GM10847 (cell line): ENCODE data around the gene PLAC8.

Experiments
- POLR2A ChIP-seq: IDR thresholded peaks from 2 replicates; pipeline ENCODE4 v1.6.1; 2011; ENCODE audit not compliant: insufficient read length; ENCODE audit errors: extremely low read depth

Gene PLAC8

DNA sequence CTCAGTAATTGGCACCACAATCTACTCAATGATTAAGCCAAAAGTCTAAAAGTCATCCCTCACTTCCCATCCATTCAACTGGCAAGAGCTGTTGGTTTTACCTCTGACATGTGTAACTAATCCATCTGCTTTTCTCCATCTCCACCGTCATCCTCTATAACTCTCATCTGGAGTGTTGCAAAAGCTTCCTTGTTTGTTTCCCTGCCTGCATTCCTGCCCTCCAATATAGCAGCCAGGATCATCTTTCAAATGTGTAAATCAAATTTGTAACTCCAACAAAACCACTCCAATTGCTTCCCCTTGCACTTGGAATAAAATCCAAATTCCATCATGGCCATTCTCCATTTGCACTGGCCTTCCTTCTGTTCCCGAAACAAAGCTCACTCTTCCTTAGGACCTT is 4.3 kb upstream of the PLAC8 start:
- TF ChIP-seq POLR2A: no peak

DNA sequence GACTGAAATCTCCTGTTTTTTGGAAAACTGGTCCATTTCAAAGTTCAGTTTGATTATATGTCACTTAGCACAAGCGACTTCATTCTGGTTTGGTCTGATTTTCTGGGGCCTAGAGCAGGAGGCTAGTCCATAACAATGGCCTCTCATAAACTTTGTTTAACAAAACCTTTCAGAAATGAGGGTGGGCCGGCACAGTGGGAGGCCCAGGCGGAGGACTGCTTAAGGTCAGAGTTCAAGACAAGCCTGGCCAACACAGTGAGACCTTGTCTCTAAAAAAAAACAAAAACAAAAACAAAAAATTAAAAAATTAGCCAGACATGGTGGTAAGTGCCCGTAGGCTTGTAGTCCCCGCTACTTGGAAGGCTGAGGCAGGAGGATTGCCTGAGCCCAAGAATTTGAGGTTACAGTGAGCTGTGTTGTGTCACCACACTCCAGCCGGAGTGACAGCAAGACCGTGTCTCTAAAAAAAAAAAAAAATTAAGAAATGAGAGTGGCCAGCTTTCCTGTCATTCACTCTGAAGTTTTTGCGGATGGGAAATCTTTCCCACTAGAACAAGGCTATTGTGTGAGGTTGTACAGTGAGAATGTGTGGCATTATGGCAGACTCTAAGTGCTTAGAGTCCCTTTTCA is 1.2 kb upstream of the PLAC8 start:
- TF ChIP-seq POLR2A: no peak

DNA sequence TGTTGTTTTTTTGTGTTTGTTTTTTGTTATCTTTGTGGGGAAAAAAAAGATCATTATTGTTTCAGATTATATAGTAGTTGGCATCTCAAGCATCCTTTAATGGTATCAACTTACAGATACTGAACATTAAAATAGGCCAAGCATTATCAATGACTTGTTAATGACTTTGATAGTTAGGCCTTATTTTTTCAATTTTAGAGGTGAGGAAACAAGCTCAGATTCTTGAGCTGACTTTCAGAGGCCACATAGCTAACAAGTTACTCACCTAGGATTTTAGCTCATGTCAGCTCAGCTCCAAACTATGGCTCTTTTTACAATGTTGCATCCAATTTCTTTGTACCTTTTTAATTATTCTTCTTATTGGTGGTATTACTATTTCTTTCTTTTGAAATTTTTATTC is 471 bp upstream of the PLAC8 start:
- TF ChIP-seq POLR2A: no peak

DNA sequence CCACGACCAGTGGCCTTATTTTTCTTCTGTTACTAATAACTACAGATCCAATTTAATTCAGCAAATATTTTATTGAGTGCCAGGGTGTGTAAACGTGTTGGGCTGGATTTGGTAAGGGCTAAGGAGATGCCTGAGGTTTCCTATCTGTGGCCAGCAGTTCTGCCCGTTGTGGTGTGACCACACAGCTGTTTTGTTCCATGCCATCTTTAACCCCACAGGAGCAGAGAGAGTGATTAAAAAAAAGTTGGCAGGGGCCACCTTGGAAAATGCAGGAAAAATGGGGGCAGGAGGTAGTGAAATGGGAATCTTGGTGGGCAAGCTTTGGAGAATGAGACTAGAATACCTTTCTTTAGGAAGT is 1.1 kb downstream of the PLAC8 start:
- TF ChIP-seq POLR2A: no peak

DNA sequence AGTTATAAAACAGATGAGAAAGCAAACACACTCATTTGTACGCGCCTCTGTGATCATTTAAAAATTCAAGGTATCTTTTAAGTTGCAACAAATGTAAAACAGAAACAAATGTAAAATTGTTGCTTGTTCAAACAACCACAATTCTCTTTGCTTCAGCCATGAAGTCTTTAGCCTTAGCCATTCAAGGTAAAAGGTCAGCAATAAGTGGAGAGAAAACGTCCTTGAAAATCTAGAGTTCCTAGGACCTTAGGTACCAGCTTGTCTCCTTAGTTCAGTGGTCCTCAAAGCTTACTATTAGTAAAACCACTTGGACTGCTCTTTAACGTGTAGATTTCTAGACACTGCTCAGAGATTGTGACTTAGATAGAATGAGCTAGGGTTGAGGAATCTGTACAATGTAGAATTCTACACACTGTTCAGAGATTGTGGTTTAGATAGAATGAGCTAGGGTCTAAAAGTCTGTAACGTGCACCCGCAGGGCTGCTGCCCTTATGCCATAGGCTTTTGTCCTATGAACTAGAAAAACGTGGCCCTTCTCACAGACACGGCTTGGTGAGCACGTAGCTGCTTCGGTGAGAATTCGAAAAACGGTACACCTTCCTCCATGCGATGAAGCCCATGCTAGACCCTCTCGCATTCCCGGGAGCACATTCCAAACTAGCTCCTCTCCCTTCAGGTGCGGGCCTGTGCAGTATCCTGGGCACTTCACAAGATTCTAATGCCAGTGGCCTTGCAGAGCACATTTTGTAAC is 1.7 kb downstream of the PLAC8 start:
- peak; percentile 32 for TF ChIP-seq POLR2A

DNA sequence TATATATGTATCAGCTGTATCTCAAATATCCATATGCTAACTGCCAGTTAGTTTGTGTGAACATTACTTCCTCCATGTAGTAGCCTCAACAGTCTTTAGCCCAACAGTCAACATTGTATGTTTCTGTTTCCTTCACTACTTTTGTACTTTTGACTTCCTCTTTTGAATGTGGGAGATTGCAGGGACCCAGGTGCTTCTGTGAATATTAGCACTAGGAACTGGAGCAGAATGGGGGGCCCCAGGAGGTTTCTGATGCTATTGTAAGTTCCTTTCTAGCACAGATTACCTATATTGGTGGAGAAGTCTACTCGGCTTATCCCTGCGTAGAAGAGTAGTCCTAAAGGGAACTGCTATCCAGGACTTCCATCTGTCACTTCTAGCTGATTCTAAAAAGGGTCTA is 2.3 kb downstream of the PLAC8 start:
- TF ChIP-seq POLR2A: no peak

DNA sequence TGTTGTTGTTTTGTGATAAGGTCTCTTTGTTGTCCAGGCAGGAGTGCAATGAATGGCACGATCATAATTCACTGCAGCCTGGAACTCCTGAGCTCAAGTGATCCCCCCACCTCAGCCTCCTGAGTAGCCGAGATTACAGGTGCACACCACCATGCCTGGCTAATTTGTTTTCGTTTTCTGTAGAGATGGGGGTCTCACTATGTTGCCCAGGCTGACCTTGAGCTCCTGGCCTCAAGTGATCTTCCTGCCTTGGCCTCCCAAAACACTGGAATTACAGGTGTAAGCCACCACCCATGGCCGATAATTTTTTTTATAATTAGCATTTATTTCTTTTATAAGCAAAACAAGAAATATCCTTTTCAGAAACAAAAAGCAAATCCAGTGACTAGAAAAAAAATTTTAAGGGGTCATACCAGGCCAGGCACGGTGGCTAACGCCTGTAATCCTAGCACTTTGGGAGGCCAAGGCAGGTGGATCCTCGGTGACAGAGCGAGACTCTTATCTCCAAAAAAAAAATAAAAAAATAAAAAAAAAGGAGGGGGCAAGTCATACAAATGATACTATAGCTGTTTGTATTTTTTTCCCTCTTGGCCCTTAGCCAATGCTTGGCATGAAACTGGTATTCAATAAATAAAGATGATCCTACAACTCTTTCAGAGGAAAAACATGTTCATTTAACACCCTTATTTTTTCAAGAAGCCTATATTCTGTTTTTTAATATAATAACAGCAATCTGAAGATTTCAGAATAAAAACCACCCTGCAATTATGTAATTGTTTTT is 3.4 kb downstream of the PLAC8 start:
- no peak for TF ChIP-seq POLR2A

DNA sequence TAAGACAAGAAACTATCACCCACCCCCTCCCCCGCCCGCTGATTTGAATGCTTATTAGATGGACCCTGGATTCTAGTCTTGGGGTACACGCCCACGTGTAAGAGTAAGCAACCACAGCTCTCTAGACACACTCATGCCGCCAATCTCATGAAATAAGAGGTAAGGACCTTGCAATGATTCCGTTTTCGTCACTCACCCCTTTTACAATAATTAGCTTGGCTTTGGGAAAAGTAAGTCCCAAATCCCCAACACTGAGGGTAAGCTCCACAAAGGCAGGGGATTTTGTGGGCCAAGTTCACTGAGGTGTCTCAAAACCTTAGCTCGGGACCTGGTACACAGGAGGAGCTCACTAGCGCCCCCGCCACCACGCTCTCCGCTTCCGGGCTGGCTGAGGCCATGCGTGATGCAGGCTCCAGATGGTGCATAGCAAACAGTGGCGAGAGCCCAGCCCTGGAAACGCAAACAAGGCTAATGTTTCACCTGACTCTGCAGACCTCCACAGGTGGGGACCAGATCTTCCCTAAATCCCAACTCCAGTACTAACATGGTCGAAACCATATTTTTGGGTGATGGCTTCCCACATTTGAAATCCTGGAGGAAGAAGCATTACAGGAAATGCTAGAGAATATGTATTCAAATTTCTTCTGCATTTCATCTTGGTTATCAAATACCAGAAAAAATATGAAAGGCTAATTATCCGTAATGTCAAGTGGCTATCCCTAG is 4.1 kb downstream of the PLAC8 start:
- peak; percentile 18 for TF ChIP-seq POLR2A

DNA sequence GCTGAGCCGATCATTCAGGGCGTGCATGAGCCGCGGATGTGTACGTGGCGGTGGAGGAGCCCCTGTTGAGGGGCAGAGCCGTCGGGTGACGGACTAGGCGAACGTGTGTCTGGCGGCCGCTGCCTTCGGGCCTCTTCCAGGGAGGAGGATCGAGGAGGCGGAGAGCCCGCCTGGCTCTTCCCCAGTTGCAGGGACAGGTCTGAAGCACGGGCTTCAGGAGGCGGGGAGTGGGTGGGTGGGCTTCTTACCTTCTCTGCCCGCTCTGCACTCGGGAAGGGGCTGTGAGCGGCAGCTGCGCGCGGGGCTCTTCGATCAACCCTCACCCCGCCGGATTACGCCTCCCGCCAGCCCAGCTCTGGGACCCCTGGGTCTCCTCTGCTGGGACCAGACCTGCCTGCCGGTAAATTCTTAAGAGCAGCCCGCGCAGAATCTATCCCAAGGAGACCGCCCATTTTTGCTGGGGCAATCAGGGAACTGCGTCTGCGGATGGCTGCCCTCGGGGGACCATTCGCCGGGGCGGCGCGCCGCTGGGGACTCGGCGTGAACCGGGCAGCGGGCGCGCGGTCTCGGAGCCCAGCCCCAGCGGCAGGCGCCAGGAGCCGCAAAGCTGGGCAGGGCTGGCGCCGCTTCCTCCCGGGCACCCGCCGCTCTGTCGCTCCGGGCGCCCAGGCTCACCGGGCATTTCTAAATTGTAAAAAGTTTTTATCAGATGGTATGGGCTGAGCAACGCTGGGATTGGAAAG is 4.9 kb downstream of the PLAC8 start:
- peak; percentile 34 for TF ChIP-seq POLR2A

DNA sequence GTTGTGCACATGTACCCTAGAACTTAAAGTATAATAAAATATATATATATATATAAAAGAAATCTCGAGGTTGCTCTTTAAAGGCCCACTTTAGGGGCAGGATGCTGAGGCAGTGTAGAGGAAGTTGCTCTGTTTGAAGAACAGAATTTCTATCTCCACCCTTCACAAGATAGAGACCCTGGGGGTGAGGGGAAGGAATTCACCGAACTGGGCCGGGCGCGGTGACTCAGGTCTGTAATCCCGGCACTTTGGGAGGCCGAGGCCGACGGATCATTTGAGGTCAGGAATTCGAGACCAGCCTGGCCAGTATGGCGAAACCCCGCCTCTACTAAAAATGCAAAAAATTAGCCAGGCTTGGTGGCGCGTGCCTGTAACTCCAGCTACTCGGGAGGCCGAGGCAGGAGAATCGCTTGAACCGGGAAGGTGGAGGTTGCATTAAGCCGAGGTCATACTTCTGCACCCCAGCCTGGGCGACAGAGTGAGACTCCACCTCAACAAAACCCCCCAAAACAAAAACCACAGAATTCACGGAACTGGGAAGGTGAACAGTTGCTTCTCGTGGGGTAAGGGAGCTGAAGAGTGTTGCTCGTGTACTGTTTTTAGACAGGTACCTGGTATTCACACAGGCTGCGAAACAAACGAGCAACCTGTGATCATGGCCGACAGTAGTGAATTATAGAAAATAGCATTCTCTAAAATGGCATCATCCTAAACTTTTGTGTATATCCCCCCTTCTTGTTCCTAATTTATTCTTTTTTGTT is 6.2 kb downstream of the PLAC8 start:
- no peak for TF ChIP-seq POLR2A

DNA sequence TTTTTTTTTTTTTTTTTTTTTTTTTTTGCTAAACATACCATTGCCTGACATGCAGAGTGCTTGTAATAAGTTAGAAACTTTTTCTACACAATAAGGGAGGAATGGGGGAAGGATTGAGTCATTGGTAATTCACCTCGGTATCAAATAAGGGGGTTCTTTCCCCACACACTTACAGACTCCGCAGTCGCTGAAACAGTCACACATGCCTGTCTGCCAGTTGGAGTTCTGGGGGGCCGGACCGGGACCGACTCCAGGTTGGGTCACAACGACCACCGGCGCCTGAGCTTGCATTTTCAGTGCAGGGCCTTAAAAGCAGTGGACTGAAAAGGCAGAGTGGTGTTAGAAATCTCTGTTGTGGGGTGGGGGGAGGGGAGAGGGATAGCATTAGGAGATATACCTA is 6.9 kb downstream of the PLAC8 start:
- no peak for TF ChIP-seq POLR2A

DNA sequence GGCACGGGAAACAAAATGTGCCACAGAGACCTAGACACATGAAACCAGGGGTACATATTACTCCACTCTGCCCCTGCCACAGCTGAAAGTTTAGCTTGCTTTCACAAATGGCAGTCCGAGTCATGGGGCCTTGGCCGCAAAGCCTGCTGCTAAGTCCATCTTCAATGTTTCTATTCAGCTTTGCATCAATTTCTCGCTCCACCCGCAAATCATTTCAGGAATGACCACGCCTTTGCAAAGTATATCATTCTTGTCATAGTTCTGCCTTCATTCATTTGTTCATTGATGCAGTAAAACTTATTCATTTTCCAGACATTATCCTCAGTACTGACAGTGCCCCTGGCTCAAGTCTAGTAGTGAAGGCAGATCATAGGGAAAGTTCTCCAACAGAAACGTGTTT is 9.5 kb downstream of the PLAC8 start:
- no peak for TF ChIP-seq POLR2A

DNA sequence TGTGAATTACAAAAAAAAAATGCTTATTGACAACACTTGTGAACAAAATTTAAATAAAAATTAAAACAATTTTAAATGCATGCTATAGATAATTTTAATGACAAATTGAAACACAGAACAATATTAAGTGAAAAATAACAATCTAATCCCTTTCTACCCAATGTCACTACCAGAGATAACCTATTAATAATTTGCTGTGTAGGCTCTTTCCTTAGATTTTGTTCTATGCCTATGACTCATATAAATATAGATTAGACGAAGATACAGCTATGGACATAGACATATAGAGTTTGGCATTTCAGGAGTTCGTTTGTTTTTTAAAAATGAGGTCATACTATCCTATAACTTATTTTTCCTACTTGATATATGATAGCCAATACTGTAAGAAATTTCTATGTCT is 18.1 kb downstream of the PLAC8 start:
- no peak for TF ChIP-seq POLR2A

DNA sequence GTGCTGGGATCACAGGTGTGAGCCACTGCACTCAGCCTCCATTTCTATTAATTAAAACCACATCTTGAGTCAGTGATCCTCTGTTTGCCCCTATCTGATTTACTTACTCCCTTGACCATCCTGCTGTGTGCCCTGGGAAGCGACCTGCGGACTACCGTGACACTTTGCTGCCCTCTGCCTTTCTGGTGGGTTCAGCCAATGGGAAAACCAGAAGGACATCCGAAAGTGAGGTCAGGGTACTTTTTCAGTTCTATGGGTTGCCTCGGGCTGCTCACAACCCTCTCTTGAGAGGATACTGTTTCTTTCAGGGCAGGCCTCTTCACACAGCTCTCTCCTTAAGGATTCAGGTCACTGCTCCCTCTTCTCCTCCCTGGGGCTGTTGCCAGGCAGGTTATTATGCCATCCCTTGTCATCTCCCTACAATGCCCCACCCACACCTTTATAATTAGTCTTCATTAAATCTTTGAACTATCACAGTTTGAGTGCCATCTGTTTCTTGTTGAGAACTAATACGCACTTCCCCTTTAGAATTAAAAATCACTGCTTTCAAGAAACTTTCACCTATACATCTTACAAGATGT is 21.4 kb downstream of the PLAC8 start:
- TF ChIP-seq POLR2A: no peak
